Psoas muscle (tissue), 8 donors: ENCODE measurements around the gene CDC42BPA. TPM values are rescaled to one million over a fixed set of nuclear protein-coding genes. Genes with fewer than 3 reads are reported as not detected.
"Not testable (repeated sequence)": the region's sequence is repeated elsewhere in the genome, so short reads cannot be mapped to it uniquely, and the experiment has no call there.

Source experiments
- ATAC-seq, 4 donors: fragments of 200-7000 bp; cut with Tn5 transposase; one replicate each; pipeline ENCODE4 v1.9.1; 2020; ENCODE audit warnings: moderate library complexity in 3 of 4, mild to moderate bottlenecking in 2 of 4
- DNase-seq, 2 donors: peaks; one replicate each; pipeline ENCODE4 v3.0.0-alpha.2; 2020
- H3K27ac ChIP-seq: fragments of 200-600 bp; one replicate; pipeline ENCODE4 v1.8.0; 2022
- H3K27me3 ChIP-seq, 3 donors: fragments of 200-600 bp in 1 of 3; one replicate each; pipeline versions ENCODE4 v1.6.1 to v1.8.0; 2013 to 2022; ENCODE audit warnings: low read length in 2 of 3, mild to moderate bottlenecking in 2 of 3, moderate library complexity in 1 of 3; ENCODE audit not compliant: insufficient read depth in 3 of 3
- H3K36me3 ChIP-seq, 2 donors: fragments of 200-600 bp in 1 of 2; one replicate each; pipeline versions ENCODE4 v1.6.1 to v1.8.0; 2013 to 2022; ENCODE audit warnings: low read depth in 1 of 2, mild to moderate bottlenecking in 1 of 2, moderate library complexity in 1 of 2; ENCODE audit not compliant: insufficient read depth in 1 of 2
- H3K4me1 ChIP-seq: fragments of 200-600 bp; one replicate; pipeline ENCODE4 v1.8.0; 2022
- H3K4me3 ChIP-seq: fragments of 200-600 bp; one replicate; pipeline ENCODE4 v1.8.0; 2022; ENCODE audit warnings: mild to moderate bottlenecking
- H3K9me3 ChIP-seq: fragments of 200-600 bp; one replicate; pipeline ENCODE4 v1.8.0; 2022
- CTCF ChIP-seq: fragments of 200-600 bp; IDR thresholded peaks from one replicate; pipeline ENCODE4 v1.8.0; 2022; ENCODE audit warnings: antibody characterized with exemption
- WGBS, 3 donors: extraction: QIAGEN DNeasy Blood & Tissue Kit; methylation state at CpG; one replicate each; pipeline versions ENCODE4 v1.1.6 to v1.1.7; 2013; 5-methylcytosine and 5-hydroxymethylcytosine counted together
- intact Hi-C, 2 donors: fragments of 100-400 bp; cut with DNase I; formaldehyde crosslinking; loops; one replicate each; pipeline versions ENCODE4 v1.11.0 to v1.14.2; 2022
- polyA plus RNA-seq, 3 donors: library from polyadenylated mRNA; stranded (reverse); fragments of 200-250 nt; gene quantifications; one replicate each; pipeline ENCODE4 v1.2.3, GENCODE V29; 2013
- total RNA-seq, 4 donors: library from RNA; stranded (reverse); fragmentation: NEBNext Ultra II Directional in 2 of 4; extraction: Animal tissue kit (Norgen Biotek cat#: 25700) in 2 of 4; gene quantifications; one replicate each; pipeline versions ENCODE4 v1.2.1 to v1.2.4, GENCODE V29; 2021 to 2023
- donor health status: healthy with polysubstance abuse.
- donor health status: DM: no; HTN: no; CAD: no; lungs with moderate emphysema.
- donor health status: Bipolar disorder and iron deficiency.
- donor health status: healthy.
- donor health status: DM: yes; HTN: yes; CAD: no.
- donor health status: DM: no; HTN: no; CAD: no.
- donor health status: DM: no; HTN: no; CAD: no.
- donor health status: DM: yes; HTN: yes; CAD: no.

Gene CDC42BPA
- total and polyA plus RNA-seq, 7 donors, result 5.3 to 23.0 (median 15.7) TPM

DNA sequence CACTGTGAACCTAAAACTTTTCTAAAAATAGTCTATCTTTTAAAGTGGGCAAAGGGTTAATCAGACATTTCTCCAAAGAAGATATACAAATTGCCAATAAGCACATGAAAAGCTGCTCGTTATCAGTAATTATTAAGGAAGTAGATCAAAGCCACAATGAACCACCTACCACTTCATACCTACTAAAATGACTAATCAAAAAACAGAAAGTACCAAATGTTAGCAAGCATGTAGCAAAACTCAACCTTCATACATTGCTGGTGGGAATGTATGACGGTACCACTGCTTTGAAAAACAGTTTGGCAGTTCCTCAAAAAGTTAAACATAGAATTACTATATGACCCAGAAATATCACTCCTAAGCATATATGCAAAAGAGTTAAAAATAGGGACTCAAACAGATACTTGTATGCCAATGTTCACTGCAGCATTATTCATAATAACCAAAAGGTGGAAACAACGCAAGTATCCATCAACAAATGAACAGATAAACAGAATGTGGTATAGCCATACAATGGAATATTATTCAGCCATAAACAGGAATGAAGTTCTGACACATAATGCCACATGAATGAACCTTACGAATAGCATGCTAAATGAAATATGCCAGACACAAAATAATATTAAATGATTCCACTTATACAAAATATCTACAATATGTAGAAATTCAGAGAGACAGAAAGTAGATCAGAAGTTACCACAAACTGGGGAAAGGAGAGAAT is 21.1 kb downstream of the CDC42BPA start:
- ATAC-seq (no peak), DNase-seq (no peak)
- intact Hi-C loops, result no loop called here
- H3K9me3 ChIP-seq, result no peaks in the 10 kb centered on the region
- TF ChIP-seq CTCF, result no peak
- peaks cover 27% of the 10 kb centered on the region for H3K4me1 ChIP-seq
- H3K27me3 ChIP-seq, result no peaks in the 10 kb centered on the region
- no peaks in the 10 kb centered on the region for H3K36me3 ChIP-seq
- 93 to 94% (median 93%) methylated on average over 4 of the region's 4 CpGs for WGBS, 3 donors
- no peak overlapping the region for H3K4me3 ChIP-seq
- H3K27ac ChIP-seq, result no peak overlapping the region

DNA sequence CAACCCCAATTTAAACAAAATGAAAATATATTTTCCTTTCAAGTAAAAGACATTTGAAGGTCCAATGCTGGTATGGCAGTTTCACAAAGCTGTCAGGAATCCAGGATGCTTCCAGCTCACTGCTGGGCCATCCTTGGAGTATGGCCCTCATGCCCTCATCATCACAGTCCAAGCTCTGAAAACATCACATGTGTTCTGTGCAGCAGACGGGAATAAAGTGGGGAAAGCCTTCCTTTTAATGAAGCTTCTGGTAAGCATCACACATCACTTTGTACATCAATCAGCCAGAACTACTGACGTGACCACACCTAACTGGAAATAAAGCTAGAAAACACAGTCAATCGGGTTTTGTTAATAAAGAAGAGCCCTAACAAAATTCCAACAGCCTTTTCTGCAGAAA is 22.7 kb downstream of the CDC42BPA start:
- intact Hi-C loops, result no loop called here
- Histone ChIP-seq H3K4me1 (peaks cover 30% of the 10 kb centered on the region), H3K9me3 (no peaks in the 10 kb centered on the region), H3K27me3 (no peaks in the 10 kb centered on the region), H3K36me3 (no peaks in the 10 kb centered on the region), H3K4me3 (no peak overlapping the region), H3K27ac (no peak overlapping the region)
- DNase-seq (no peak), ATAC-seq (peak in 1 of 4 donors; percentile 34)
- TF ChIP-seq CTCF, result no peak
- WGBS, 3 donors, result 75 to 80% (median 76%) methylated on average over 3 of the region's 3 CpGs

DNA sequence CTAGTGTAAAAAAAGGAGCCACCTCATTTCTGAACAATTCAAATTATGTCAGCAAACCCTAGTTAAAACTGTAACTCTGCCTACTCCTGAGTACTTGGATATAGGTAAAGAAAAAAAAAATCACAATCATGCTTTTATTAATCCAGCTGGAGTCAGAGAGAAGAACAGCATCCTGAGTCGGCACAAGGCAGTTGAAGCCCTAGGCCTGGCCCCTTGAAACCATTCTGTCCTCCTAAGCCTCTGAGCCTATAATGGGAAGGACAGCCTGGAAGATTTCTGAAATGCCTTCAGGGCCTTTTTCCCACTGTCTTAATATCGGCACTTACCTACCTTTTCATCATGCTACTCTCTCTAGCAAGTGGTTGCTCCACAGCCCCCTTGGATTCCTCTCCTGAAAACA is 32.5 kb downstream of the CDC42BPA start:
- Histone ChIP-seq H3K4me3 (no peak overlapping the region), H3K36me3 (no peaks in the 10 kb centered on the region), H3K27me3 (no peaks in the 10 kb centered on the region), H3K4me1 (peaks cover 8% of the 10 kb centered on the region), H3K9me3 (no peaks in the 10 kb centered on the region), H3K27ac (no peak overlapping the region)
- no peak for TF ChIP-seq CTCF
- ATAC-seq, result no peak
- intact Hi-C loops, result no loop called here
- 98 to 100% (median 99%) methylated on average over 2 of the region's 2 CpGs for WGBS, 3 donors
- DNase-seq, result no peak

- H3K9me3 ChIP-seq, result no peaks in the 10 kb centered on the region
- no peaks in the 10 kb centered on the region for H3K36me3 ChIP-seq
- TF ChIP-seq CTCF, result no peak
- H3K27ac ChIP-seq, result no peak overlapping the region
- no peaks in the 10 kb centered on the region for H3K27me3 ChIP-seq
- 92 to 100% (median 98%) methylated on average over 1 of the region's 1 CpG for WGBS, 3 donors
- H3K4me3 ChIP-seq, result no peak overlapping the region
- ATAC-seq, result no peak
- H3K4me1 ChIP-seq, result peaks cover 4% of the 10 kb centered on the region
- no peak for DNase-seq
- intact Hi-C loops, result no loop called here
Observed at GRCh38 chr1:227281371-227281770, 36.9 kb downstream of the CDC42BPA start.

- Histone ChIP-seq H3K4me1 (peaks cover 4% of the 10 kb centered on the region), H3K9me3 (no peaks in the 10 kb centered on the region), H3K4me3 (no peak overlapping the region), H3K27me3 (no peaks in the 10 kb centered on the region), H3K36me3 (no peaks in the 10 kb centered on the region), H3K27ac (no peak overlapping the region)
- ATAC-seq (peak in 1 of 4 donors; percentile 28), DNase-seq (no peak)
- no peak for TF ChIP-seq CTCF
- intact Hi-C loops, result no loop called here
- whole genome bisulfite sequencing, 3 donors, result 84 to 100% (median 100%) methylated on average over 1 of the region's 1 CpG
Observed at GRCh38 chr1:227280836-227281235, 37.5 kb downstream of the CDC42BPA start.

GRCh38 chr1:227276156-227276693 is 42.1 kb downstream of the CDC42BPA start:
- intact Hi-C loops, H3K4me3 ChIP-seq, ATAC-seq, H3K4me1 ChIP-seq, DNase-seq, H3K27me3 ChIP-seq, H3K36me3 ChIP-seq, H3K9me3 ChIP-seq, H3K27ac ChIP-seq: not testable (repeated sequence)
- 97 to 98% (median 98%) methylated on average over 25 to 44 of the region's 44 CpGs for WGBS, 3 donors
